HL-60 (cell line): ENCODE measurements around the gene TNNT2.

Source experiments
- DNase-seq, 2 experiments: peaks; one replicate each; pipeline ENCODE4 v3.0.0-alpha.2; 2010 to 2020; ENCODE audit warnings: low read depth in 1 of 2, low spot score in 1 of 2
- H3K27ac ChIP-seq: fragments of 250-450 bp; sonication (Bioruptor Pico); replicated peaks from 2 replicates; pipeline ENCODE4 v1.5.1; 2020; ENCODE audit warnings: mild to moderate bottlenecking, moderate library complexity
- H3K27me3 ChIP-seq: fragments of 250-450 bp; sonication (Bioruptor Pico); 2 replicates; pipeline ENCODE4 v1.5.1; 2021; ENCODE audit warnings: mild to moderate bottlenecking, moderate library complexity; ENCODE audit not compliant: insufficient read depth, poor library complexity, severe bottlenecking
- H3K4me3 ChIP-seq: replicated peaks from 2 replicates; pipeline ENCODE4 v1.5.1; 2011; ENCODE audit warnings: mild to moderate bottlenecking, control low read depth, low read length; ENCODE audit not compliant: insufficient read depth
- GABPA ChIP-seq: IDR thresholded peaks from 2 replicates; pipeline ENCODE4 v1.6.1; 2012; ENCODE audit warnings: low read depth
- POLR2AphosphoS5 ChIP-seq: IDR thresholded peaks from 2 replicates; pipeline ENCODE4 v1.6.1; 2012; ENCODE audit warnings: low read depth
- SPI1 ChIP-seq: IDR thresholded peaks from 2 replicates; pipeline ENCODE4 v1.6.1; 2012; ENCODE audit warnings: low read depth, mild to moderate bottlenecking, borderline replicate concordance
- TF ChIP-seq, protein P1 (sequence below): IDR thresholded peaks from one replicate; pipeline ENCODE4 v1.5.1; 2011; ENCODE audit warnings: low read length, control low read depth, inconsistent platforms; ENCODE audit not compliant: insufficient read depth
- TF ChIP-seq, protein P2 (sequence below): IDR thresholded peaks from 2 replicates; pipeline ENCODE4 v1.6.1; 2012; ENCODE audit warnings: low read depth; ENCODE audit not compliant: insufficient replicate concordance

Gene TNNT2

DNA sequence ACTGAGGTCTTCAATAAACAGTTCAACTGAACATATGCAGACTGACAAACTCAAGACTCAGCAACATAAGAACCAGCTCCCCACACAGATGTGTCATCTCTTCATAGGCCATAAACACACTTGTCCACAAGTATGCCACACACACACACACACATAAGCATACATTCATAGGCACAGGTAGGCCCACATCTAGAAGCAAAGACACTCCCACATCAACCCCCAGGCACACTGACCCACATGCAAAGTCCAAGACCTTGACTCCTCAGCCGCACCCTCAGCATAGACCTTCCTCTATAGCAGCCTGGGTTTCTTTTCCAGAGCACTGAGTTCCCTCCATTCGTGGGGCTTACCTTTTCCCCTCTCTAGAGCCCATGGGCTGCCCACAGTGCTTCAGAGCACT, 20.2 kb upstream of the TNNT2 start:
- DNase-seq, result no peak

DNA sequence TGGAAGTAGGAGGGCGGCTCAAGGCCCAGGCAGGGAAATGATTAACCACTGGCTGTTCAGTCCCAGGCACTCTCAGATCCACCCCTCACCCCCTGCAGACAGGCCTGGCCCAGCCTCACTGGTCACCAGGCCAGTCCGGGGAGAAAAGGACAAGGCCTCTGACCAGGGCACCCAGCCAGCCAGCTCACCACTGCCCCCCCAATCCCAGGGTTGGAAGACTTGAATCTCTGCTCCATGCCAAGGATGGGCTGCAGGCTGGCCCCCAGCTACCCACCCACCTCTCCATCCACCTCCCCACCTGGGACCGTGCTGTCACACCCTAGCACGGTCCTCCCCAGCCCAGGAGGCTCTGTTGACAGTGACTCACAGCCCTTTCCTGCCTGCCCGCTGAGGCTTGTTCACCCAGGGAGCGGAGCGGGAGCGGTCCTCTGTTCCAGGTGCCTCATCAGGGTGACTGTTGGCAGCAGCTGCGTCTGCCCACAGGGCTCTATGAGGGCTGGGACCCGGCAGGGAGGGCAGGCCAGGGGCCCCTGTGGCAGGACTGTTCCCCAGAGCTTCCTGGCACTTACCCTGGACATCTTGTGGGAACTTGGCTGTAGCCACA, 19.5 kb upstream of the TNNT2 start:
- Histone ChIP-seq H3K27ac (no peak overlapping the region), H3K27me3 (peaks cover 21% of the 10 kb centered on the region), H3K4me3 (no peak overlapping the region)
- TF ChIP-seq POLR2AphosphoS5 (no peak), GABPA (no peak), SPI1 (no peak)
- TF ChIP-seq, protein P1, sequence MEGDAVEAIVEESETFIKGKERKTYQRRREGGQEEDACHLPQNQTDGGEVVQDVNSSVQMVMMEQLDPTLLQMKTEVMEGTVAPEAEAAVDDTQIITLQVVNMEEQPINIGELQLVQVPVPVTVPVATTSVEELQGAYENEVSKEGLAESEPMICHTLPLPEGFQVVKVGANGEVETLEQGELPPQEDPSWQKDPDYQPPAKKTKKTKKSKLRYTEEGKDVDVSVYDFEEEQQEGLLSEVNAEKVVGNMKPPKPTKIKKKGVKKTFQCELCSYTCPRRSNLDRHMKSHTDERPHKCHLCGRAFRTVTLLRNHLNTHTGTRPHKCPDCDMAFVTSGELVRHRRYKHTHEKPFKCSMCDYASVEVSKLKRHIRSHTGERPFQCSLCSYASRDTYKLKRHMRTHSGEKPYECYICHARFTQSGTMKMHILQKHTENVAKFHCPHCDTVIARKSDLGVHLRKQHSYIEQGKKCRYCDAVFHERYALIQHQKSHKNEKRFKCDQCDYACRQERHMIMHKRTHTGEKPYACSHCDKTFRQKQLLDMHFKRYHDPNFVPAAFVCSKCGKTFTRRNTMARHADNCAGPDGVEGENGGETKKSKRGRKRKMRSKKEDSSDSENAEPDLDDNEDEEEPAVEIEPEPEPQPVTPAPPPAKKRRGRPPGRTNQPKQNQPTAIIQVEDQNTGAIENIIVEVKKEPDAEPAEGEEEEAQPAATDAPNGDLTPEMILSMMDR, result no peak
- TF ChIP-seq, protein P2, sequence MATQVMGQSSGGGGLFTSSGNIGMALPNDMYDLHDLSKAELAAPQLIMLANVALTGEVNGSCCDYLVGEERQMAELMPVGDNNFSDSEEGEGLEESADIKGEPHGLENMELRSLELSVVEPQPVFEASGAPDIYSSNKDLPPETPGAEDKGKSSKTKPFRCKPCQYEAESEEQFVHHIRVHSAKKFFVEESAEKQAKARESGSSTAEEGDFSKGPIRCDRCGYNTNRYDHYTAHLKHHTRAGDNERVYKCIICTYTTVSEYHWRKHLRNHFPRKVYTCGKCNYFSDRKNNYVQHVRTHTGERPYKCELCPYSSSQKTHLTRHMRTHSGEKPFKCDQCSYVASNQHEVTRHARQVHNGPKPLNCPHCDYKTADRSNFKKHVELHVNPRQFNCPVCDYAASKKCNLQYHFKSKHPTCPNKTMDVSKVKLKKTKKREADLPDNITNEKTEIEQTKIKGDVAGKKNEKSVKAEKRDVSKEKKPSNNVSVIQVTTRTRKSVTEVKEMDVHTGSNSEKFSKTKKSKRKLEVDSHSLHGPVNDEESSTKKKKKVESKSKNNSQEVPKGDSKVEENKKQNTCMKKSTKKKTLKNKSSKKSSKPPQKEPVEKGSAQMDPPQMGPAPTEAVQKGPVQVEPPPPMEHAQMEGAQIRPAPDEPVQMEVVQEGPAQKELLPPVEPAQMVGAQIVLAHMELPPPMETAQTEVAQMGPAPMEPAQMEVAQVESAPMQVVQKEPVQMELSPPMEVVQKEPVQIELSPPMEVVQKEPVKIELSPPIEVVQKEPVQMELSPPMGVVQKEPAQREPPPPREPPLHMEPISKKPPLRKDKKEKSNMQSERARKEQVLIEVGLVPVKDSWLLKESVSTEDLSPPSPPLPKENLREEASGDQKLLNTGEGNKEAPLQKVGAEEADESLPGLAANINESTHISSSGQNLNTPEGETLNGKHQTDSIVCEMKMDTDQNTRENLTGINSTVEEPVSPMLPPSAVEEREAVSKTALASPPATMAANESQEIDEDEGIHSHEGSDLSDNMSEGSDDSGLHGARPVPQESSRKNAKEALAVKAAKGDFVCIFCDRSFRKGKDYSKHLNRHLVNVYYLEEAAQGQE, result no peak
- no peak for DNase-seq

More for the DNA sequence above, 20.2 kb upstream of the TNNT2 start:
- no peak for TF ChIP-seq GABPA
- TF ChIP-seq, protein P2, result no peak
- Histone ChIP-seq H3K27ac (no peak overlapping the region), H3K27me3 (peaks cover 21% of the 10 kb centered on the region), H3K4me3 (no peak overlapping the region)

DNA sequence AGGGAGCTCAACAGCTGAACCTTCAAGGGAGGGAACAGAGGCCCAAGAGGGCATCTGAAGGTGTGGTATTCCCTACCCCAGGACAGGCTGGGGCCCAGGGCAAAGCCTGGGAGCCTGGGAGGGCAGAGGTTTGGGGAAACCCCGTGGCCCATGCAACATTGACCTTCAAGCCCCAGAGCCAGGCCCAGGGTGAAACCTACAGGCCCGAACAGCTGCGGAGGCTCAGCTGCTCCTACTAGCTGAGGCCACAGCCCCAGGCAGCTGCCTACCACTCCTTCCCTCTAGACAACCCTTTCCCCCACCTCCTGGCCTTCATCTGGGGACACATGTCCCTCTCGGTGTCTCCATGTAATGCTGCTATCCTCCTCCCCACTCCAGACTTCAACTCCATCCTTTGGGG, 18.5 kb upstream of the TNNT2 start:
- H3K4me3 ChIP-seq, result no peak overlapping the region
- H3K27me3 ChIP-seq, result peaks cover 17% of the 10 kb centered on the region
- H3K27ac ChIP-seq, result no peak overlapping the region
- no peak for DNase-seq
- TF ChIP-seq, protein P2, result no peak
- TF ChIP-seq, protein P1, result no peak

DNA sequence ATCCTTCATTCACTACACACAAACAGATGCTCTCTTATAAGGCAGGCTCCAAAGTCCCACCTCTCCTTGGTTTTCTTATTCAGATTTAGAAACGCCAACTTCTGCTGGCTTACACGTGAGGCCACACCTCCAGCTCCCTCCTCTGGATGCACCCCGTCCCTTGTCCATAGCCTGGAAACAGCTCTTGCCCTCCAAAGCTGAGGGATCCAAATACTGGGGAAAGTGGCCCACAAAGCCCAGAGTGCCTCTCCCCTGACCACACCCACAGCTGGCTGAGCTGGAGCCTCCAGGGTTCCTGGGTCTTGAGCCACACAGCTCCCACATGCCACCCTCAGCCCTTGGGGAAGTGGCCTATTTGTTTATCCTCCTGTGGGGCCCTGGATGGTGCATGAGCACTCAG, 17.1 kb upstream of the TNNT2 start:
- no peak for DNase-seq
- Histone ChIP-seq H3K27me3 (peaks cover 6% of the 10 kb centered on the region), H3K4me3 (no peak overlapping the region), H3K27ac (no peak overlapping the region)
- TF ChIP-seq GABPA (no peak), SPI1 (no peak), POLR2AphosphoS5 (no peak)
- TF ChIP-seq, protein P1, result no peak
- TF ChIP-seq, protein P2, result no peak
